HG02938 (cell line): ENCODE data around the gene IL1R1.
"Not testable (repeated sequence)": the region's sequence is repeated elsewhere in the genome, so short reads cannot be mapped to it uniquely, and the experiment has no call there.

ENCODE experiments used
- ATAC-seq: cut with Tn5 transposase; IDR thresholded peaks from one replicate; pipeline ENCODE4 v1.9.1; 2021; ENCODE audit warnings: mild to moderate bottlenecking, moderate library complexity; ENCODE audit not compliant: unreplicated experiment

The IL1R1 gene, protein sequence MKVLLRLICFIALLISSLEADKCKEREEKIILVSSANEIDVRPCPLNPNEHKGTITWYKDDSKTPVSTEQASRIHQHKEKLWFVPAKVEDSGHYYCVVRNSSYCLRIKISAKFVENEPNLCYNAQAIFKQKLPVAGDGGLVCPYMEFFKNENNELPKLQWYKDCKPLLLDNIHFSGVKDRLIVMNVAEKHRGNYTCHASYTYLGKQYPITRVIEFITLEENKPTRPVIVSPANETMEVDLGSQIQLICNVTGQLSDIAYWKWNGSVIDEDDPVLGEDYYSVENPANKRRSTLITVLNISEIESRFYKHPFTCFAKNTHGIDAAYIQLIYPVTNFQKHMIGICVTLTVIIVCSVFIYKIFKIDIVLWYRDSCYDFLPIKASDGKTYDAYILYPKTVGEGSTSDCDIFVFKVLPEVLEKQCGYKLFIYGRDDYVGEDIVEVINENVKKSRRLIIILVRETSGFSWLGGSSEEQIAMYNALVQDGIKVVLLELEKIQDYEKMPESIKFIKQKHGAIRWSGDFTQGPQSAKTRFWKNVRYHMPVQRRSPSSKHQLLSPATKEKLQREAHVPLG

DNA sequence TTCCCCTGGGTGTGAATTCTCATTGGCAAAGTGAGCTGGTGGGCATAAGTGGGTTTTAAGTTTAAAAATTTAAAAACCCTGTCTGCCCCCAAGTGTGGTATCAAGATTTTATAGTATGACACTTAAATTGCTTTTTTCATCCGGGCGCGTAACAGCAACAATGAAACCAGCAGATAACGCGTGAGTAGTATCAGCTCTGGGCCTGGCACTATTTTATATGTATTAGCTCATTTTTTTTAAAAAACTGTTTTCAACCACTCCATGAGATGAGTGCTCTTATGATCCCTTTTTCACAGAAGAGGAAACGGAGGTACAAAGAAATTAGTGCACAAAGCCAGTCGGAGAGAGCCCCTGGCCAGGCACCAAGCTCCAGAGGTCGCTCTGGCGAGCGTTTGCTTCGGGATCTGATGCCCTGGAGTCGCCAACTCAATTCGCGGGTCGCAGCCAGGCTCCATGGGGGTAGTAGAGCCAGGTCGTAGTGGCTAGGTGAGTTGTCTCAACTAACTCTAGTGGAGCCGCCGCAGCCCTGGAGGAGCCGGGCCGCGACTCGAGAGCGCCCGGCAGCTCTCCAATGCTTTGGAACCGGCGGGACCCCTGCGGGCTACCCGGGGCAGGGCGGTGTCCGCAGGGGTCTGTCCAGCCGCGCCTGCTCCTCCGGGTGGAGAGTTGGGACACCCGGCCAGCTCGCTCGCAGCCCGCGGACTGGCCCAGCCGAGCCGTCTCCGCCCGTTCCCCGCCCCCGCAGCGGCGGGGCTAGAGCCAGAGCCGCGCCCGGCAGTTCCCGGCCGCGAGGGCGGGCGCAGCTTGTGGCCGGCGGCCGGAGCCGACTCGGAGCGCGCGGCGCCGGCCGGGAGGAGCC lies at the start of gene IL1R1:
TSS of gene IL1R1 (plus strand) at position 777 of the 859 bp plus-strand sequence. CDS start 14,979 bp downstream, outside the sequence.
- ATAC-seq = no peak

DNA sequence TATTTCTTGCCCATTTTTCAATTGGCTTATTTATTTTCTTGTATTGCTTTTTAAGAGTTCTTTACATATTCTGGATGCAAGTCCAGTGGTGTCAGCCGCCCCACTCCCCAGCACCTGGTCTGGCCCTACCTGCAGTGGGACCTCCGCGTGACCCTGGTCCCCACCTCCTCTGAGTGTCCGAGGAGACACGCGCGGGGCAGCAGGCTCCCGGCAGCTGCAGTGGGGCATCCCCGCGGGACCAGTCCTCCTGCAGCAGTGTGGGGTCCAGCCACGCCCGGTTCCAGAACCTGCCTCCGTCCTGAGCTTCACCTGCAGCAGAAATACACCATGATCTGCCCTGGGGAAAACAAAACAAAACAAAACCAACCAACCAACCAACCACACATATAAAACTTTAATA lies 48.9 kb upstream of the IL1R1 start:
- ATAC-seq = no peak

DNA sequence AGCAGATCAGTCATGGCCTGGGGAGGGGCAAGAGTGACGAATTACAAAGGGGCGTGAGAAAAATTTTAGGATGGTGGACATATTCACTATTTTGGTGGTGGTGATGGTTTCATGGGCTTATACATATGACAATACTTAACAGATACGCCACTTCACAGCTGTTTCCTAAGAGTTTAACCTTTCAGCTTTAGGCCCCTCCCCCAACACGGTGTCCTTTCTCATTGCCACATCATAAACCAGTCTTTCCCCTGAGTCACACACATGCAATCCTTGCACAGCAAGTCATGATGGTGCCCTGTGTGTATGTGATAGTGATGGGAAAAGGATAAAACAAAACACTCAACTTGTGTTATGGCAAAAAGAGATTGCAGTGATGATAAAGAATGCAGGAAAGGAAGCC lies 47.6 kb upstream of the IL1R1 start:
- no peak for ATAC-seq

DNA sequence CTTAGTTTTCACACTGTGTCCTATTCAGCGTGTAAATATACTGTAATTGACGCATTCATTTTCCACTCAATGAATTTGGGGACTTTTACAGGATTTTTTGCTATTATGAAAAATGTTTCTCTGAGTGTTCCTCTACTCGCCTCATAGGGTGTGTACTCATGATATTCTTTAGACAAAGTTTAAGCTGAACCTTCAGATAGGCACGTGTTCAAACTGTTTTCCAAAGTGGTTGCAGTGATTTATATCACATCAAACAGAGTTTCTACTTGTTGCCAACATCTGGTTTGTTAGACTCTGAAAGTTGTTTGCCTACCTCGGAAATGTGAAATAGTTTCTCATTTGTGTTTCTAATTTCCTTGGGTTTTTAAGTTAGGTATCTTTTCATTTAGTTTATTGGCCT lies 46.4 kb upstream of the IL1R1 start:
- no peak for ATAC-seq

DNA sequence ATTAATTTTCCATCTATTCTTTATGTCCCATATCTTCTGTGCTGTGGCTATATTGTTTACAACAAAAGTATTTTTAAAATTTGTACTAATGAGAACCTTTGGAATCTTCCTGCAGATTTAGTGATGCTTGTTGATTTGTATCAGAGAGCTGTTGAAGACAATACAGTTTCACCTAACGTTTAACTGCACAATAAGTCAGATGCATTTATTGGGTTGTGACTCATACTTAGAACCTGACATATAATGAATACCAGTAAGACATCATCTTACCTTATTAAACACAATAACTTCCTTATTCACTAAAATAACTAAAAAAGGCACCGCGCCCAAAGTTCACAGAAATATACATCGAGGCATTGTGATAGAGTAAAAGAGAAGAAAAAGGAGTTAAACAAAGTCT lies 43.8 kb upstream of the IL1R1 start:
- no peak for ATAC-seq

DNA sequence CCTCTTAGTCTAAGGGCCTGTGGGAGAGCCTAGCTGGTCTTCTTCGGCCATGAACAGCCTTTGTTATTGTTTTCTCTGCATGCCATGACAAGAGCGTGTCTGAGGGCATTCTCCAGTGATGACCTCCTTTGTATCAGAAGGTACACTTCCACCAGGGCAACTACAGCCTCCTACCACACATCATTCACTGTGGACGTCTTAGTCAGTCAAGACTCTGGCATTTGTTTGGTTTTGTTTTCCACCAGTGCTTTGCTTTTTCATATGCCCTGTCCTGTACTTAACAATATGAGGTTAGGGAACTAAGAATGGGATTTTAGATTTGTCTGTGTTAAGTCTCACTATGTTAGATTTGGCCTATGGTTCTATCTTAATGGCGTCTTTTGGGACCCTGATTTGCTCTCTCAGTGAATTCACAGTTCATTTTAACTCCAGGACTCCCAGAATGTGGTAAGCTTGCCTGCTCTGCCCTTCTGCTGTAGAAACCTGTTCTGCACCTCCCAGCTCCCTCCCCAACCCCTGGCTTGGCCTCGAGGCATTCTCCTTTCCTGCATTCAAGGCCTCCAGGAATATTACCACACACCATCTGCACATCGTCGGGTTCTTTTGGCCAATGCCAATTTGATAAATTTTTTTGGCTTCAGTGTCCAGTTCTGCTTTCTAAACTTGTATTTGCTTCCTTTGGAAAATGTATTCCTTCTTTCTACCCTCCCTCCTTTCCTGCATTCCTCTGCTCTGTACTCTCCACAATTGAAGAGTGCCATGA lies 42.8 kb upstream of the IL1R1 start:
- ATAC-seq = no peak

DNA sequence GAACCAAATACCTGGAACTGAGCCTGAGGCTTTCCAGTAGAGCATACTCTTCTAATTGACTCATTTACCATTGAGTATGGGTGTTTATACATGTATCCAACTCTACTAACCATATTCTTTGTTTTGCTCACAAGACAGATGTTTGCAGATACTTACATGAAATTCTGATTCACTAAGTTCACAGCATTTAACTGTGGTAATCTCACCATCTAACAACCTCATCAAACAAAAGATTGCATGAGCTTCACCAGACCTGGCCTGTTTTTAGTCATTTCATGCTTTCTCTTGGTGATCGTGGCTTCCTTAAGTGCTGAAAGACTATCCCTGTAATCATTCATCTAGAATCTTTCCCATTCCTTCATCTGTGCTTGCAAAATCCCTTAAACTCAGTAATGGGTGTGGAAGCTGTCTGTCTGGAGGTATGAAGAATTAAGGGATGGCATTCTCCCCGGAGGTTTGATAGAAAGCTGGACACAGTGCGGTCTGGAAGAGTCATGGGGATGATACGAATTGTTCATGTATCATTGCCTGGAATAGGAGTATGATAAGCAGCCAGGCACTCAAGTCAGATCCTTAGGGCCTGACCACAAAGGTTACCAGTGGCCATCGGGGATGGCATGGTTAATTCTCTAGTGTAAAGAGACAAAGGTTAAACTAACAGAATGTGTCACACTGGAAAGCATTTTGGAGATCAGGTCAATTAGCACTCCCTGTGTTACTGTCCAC lies 42.0 kb upstream of the IL1R1 start:
- no peak for ATAC-seq

DNA sequence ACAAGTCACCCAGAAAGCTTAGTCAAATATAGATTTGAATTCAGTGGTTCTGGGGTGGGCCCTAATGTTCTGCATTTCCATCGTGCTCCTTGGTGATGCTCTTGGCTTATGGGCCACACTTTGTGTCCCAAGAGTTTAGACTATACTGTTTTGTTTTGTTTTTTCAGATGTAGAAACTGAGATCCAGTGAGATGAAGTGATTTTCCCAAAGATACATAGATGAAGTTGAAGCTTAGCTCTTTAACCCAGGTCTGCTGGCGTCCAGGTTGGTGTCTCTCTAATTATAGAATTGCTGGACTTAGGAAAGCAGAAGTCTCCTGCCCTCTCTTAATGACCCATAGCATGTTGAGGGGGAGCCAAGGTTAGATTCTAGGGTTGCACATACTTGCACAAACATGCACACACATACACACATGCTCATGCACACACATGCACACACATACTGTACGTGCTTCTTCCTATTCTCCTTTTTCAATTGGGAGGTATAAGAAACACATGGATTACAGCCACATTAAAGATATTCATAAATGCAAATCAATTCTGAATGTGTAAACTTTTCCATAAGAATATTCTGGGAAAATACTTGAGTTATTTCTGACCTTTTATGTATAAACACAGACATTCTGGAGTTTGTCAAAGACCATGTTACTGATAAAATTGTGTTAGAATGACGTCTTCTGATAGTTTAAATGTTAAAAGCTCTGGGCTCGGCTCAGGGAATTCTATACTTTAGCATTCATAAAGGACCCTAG lies 41.3 kb upstream of the IL1R1 start:
- no peak for ATAC-seq

DNA sequence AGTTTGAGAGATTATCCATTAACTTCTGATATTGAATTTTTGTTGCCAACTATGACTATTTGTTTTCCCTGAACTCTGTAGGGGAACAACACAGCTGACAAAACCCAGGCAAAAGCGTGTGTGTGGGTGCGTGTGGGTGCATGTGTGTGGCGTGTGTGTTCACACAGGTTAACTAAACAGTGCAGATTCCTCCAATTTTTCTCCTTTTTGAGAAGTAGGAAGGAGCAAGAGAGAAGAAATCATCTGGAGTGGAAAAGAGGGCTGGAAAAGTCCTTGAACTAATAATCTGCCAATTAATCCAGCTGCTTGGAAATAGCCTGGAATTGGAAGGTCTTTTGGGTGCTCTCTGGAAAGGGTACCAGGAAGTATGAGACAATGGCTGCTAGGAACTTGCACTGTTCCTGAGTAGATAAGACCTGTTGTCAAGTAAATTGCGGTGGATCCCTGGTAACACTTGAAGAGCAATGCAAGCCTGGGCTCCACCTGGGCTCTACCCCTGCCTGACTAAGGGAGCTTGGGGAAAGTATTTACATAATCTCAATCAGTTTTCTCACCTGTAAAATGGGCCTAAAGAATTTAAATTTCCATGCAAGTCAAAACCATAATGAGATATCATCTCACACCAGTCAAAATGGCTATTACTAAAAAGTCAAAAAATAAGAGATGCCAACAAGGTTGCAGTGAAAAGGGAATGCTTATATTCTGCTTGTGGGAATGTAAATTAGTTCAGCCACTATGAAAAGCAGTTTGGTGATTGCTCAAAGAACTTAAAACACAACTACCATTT lies 40.5 kb upstream of the IL1R1 start:
- no peak for ATAC-seq

DNA sequence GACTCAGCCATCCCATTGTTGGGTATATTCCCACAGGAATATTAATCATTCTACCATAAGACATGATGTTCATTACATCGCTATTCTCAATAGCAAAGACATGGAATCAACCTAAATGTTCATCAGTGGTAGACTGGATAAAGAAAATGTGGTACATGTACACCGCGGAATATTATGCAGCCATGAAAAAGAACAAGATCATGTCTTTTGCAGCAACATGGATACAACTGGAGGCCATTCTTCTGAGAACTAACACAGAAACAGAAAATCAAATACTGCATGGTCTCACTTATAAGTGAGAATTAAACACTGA lies 40.0 kb upstream of the IL1R1 start:
- ATAC-seq = not testable (repeated sequence)

DNA sequence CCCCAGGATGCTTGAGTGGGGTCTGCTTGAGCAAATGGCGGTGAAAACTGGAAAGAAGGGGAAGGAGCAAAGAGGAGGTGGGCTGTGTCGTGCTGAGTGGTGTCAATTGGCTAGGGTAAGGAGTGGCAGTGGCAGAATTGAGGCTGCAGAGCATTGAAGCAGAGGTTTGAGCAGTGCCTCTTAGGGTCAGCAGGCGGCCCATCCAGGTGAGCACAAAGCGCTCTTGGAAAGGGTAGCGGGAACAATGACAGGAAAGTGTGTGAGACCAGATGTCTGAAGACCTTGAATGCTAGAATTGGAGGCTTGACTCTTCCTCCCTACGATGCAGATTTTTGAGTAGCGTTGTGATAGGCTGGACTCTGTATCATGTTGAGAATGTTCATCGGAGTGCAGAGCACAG lies 39.3 kb upstream of the IL1R1 start:
- ATAC-seq = no peak

DNA sequence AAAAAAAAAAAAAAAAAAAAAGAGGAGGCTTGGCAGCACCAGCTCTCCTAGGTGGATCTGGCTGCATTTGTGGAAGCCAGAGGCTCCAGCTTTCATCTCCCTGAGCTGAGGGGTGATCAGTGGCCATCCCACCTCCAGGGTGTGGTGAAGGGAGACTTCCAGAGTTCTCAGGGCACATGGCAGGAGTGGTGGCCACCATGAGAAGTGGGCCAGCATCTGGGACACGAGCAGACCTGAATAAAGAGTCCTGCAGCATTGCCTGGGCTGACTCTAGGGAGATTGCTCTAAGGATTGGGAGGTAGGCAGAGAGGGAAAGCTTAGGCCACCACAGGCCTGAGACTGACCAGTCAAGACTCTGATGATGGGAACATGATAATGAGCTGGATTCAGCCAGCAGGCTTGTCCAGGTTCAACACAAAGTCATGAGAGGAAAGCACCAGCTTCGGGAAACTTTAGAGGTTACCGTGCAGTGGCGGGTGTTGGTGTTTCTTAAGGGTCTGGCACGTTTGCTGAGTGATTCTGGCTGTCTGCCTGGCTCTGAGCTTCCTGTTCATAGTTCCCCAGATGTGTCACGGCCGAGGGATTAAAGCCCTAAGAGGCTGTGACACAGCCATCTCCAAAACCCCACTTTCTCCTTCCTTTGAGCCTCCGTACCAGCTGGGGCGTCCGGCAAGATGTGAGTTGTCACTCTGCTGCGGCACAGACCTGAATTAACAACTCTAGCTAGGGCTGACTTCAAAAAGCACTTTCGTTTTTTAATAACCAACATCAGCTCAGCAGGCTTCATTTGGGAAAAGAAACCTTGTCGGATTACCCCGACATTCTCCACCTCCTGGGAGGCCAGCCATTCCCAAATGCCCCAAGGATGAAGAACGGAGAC lies 38.3 kb upstream of the IL1R1 start:
- ATAC-seq = peak; percentile 69

DNA sequence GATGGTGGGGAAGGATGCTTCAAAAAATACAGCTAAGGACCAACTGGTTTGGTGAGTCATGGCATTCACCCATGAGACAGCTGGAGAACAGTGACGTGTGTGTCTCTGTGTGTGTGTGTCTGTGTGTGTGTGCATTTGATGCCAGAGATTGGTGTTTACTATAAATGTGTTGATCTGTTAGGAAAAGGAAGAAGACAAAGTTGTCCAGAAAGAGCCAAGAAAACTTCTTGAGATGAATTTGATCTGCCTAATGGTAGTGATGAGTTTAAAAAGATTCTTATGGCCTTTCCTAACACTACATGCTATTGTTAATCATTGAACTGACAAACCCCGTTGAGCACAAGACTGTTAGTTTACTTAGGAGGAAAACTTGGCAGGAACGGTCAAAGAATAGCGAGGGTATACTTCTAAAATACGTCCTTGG lies 36.4 kb upstream of the IL1R1 start:
- no peak for ATAC-seq

DNA sequence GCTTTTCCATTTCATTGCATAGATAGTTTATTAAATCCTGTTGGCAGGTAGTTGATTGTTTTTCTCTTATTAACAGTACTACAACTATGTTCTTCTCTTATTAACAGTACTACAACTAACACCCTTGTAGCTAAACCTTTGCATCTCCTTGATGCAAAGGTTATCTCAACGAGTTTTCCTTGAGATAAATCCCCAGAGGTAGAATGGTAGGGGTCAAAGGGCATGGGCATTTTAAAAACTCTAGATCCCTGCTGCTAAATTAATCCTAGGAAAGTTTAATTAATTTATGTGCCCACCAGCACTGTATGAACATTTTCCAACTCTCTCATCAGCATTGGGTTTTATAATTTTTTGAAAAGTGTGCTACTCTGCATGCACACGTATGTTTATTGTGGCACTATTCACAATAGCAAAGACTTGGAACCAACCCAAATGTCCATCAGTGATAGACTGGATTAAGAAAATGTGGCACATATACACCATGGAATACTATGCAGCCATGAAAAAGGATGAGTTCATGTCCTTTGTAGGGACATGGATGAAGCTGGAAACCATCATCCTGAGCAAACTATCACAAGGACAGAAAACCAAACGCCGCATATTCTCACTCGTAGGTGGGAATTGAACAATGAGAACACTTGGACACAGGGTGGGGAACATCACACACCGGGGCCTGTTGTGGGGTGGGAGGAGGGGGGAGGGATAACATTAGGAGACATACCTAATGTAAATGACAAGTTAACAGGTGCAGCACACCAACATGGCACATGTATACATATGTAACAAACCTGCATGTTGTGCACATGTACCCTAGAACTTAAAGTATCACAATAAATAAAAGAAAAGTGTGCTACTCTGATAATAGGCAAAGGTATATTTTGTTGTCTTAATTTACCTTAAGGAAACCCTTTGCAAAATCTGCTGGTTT lies 35.5 kb upstream of the IL1R1 start:
- not testable (repeated sequence) for ATAC-seq

DNA sequence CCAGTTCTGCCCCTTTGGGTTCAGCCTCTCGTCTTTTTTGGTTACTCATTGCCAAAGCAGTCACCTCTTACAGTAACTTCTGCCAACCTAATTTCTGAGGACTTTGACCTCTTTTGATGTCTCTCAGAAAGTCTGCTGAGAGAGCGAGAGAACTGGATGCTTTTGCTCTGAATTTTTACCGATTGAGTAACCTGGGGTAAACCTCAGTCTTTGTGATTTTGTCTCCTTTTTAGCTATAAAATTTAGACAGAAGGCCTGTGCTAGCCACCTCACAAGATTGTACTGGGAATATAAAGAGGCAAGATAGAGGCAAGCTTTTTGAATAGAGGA lies 34.8 kb upstream of the IL1R1 start:
- no peak for ATAC-seq

DNA sequence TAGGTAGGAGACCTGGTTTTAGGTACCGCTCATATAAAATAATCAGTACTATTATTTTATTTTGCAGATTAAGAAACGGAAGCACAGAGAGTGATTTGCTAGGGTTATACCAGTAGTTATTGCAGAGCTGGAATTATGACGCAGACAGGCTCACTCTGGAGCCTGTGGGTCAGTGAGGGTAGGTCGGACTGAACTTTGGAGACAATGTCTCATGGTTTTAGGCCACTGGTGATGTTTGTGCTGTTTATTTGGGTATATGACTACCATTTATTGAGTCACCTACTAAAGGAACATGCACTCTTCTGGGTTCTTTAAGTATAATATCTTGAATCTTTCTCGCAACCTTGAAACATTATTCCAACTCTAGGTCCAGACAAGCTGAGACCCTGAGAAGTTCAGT lies 33.5 kb upstream of the IL1R1 start:
- no peak for ATAC-seq

DNA sequence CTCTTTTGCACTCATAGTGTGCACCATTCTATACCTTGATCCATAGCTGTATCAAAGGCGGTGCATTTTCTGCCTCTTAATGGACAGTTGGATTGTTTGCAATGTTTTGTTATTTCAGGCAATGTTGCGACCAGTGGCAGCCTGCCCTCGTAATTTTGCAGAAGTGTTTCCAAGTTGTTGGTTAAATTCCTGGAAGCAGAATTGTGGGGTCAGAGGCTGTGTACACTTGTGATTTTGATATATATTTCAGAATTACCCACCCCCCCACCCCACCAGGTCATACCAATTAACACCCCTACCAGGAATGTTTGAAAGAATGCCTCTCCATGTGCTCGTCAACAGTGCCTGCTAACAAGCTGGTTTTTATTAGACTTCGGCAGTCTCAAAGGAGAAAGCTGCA lies 32.4 kb upstream of the IL1R1 start:
- ATAC-seq = no peak
